Measurements from ENCODE around the gene MINDY1.

GRCh38 chr1:150965605-150966004, 41.1 kb downstream of the MINDY1 start:
- TF ChIP-seq CBX8 (IDR thresholded peaks at IDR 0.05; ENCODE audit: borderline replicate concordance, extremely low read depth, low read depth, low read length, poor library complexity, severe bottlenecking) (no peak), GTF2F1 (IDR thresholded peaks at IDR 0.05; ENCODE audit: low read depth, low read length) (no peak), MED1 (CRISPR knock-in tag; IDR thresholded peaks at IDR 0.05; ENCODE audit: borderline replicate concordance) (no peak), MAFG (tag; conservative IDR thresholded peaks at IDR 0.05) (no peak), PHF8 (IDR thresholded peaks at IDR 0.05; ENCODE audit: borderline replicate concordance, low read length) (no peak), FOSL1 (tag; conservative IDR thresholded peaks at IDR 0.05) (no peak)

Data from K562 (cell line).